Measurements from ENCODE around the gene MAGEA11. TPM values are rescaled to one million over a fixed set of nuclear protein-coding genes. Genes with fewer than 3 reads are reported as not detected.
"Not testable (repeated sequence)": the region's sequence is repeated elsewhere in the genome, so short reads cannot be mapped to it uniquely, and the experiment has no call there.

The MAGEA11 gene
- polyA plus RNA-seq, 1 experiment: not detected

DNA sequence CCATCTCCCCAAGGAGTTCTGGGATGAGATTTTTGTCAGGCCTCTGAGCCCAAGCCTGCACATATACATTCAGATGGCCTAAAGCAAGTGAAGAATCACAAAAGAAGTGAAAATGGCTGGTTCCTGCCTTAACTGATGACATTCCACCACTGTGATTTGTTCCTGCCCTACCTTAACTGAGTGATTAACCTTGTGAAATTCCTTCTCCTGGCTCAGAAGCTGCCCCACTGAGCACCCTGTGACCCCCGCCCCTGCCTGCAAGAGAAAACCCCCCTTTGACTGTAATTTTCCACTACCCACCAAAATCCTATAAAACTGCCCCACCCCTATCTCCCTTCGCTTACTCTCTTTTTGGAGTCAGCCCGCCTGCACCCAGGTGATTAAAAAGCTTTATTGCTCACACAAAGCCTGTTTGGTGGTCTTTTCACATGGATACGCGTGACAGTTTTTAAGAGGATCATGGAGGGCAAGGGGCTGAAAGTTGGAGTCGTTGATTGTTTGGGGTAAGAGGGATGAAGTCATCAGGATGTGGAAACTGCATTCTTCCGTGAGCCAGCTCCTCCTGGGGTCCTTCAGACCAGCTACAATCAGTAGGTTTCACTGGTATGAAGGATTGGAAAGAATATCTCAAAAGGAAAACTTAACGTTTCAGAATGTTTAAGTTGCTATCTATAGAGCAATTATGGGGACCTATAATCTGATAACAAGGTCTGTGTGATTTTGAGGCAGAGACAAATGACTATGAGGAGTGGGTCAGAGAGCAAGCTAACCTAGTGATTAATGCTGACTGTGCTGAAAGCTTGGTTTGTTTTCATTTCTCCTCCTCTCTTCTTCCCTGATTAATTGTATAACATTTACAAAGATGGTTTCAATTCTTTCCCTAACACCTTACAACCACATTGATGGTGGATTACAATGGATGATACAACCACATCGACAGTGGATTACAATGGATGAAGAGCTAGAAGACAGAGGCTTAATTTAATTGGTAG lies 28.6 kb upstream of the MAGEA11 start:
- TF ChIP-seq, protein P1, sequence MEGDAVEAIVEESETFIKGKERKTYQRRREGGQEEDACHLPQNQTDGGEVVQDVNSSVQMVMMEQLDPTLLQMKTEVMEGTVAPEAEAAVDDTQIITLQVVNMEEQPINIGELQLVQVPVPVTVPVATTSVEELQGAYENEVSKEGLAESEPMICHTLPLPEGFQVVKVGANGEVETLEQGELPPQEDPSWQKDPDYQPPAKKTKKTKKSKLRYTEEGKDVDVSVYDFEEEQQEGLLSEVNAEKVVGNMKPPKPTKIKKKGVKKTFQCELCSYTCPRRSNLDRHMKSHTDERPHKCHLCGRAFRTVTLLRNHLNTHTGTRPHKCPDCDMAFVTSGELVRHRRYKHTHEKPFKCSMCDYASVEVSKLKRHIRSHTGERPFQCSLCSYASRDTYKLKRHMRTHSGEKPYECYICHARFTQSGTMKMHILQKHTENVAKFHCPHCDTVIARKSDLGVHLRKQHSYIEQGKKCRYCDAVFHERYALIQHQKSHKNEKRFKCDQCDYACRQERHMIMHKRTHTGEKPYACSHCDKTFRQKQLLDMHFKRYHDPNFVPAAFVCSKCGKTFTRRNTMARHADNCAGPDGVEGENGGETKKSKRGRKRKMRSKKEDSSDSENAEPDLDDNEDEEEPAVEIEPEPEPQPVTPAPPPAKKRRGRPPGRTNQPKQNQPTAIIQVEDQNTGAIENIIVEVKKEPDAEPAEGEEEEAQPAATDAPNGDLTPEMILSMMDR (IDR thresholded peaks at IDR 0.05; ENCODE audit: insufficient read depth, low read depth, low read length): no peak
- H3K36me3 ChIP-seq (ENCODE audit: control insufficient read depth, insufficient read depth, low read length): no peaks in the 10 kb centered on the region
- DNase-seq (ENCODE audit: low read depth): no peak
- ChIA-PET POLR2A (no interaction called here), CTCF (no interaction called here)
- no peak overlapping the region for H3K4me3 ChIP-seq (ENCODE audit: low read depth, low read length)
- no peaks in the 10 kb centered on the region for H3K27me3 ChIP-seq (ENCODE audit: control insufficient read depth, insufficient read depth, low read length)

DNA sequence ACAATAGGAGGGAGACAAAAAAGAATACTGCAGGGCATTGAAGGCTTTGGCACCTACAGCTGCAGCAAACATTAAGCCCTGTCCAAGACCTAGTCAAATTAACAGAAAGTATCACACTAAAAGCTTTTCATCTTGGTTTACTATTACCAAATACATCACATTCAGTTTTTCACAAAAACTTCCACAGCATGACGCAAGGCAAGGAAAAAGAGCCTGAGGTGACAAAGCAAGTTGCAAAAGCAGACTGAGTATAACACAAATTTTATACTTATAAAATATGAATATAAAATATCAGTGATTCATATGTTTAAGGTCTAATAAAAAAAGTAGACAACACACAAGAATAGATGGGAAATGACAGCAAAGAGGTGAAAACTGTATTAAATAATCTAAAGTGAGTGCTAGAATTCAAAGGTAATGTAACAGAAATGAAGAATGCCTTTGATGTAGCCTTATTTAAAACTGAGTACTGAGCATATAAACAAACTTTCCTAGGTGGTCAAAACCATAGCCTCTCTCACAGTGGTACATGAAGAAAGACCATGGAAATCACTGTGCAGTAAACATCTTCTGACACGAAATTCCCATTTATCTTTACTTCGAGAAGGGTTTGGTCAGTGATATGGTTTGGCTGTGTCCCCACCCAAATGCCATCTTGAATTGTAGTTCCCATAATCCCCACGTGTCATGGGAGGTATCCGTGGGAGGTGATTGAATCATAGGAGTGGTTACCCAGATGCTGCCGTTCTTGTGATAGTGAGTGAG lies 27.7 kb upstream of the MAGEA11 start:
- POLR2A ChIA-PET: no interaction called here
- TF ChIP-seq, protein P1 (IDR thresholded peaks at IDR 0.05; ENCODE audit: insufficient read depth, low read depth, low read length): no peak
- no peak for DNase-seq (ENCODE audit: low read depth)
- Histone ChIP-seq H3K4me3 (ENCODE audit: low read depth, low read length) (no peak overlapping the region), H3K36me3 (ENCODE audit: control insufficient read depth, insufficient read depth, low read length) (no peaks in the 10 kb centered on the region), H3K27me3 (ENCODE audit: control insufficient read depth, insufficient read depth, low read length) (no peaks in the 10 kb centered on the region)
- CTCF ChIA-PET: no interaction called here

DNA sequence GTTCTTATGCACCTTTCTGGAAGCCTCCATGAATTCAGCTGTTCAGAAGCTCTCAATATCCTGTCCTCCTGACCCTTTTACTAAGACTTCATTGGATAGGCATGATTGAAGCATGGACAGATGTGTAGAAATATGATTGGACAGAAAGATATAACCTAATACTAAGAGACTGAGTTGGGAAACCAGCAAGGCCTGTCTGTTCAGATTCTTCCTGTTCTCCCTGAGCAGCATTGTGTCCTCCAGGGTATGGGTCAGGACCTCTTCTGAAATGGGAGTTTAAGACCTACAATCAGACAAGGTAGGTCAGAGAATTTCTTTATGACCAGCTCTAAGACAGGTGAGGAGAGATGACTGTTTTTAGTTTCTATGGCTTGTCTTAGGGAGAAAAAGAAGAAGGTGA lies 23.9 kb upstream of the MAGEA11 start:
- Histone ChIP-seq H3K36me3 (ENCODE audit: control insufficient read depth, insufficient read depth, low read length) (no peaks in the 10 kb centered on the region), H3K4me3 (ENCODE audit: low read depth, low read length) (no peak overlapping the region), H3K27me3 (ENCODE audit: control insufficient read depth, insufficient read depth, low read length) (no peaks in the 10 kb centered on the region)
- DNase-seq (ENCODE audit: low read depth): no peak
- POLR2A ChIA-PET: no interaction called here
- CTCF ChIA-PET: interaction anchor here (0.7 kb wide), 1 partner anchor 176 kb away, joined by 3 read pairs; no protein-coding TSS in a partner anchor
- TF ChIP-seq, protein P1 (IDR thresholded peaks at IDR 0.05; ENCODE audit: insufficient read depth, low read depth, low read length): no peak

DNA sequence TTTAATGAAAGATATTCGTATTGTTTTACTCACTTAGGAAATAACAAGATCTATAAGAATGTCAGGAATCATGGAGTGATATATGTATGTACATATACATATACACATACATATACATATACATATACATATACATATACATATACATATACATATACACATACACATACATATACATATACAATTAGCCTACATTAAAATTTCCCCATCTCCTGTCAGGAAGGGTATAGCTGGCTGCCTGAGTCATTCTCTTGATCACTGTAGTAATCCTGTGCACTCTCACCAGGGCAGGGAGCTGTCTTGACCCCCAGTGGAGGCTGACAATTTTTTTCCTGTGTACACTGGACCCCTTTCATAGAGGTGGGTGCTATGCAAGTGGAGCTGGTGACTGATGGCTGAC lies 23.3 kb upstream of the MAGEA11 start:
- TF ChIP-seq, protein P1 (IDR thresholded peaks at IDR 0.05; ENCODE audit: insufficient read depth, low read depth, low read length): no peak
- no peak overlapping the region for H3K4me3 ChIP-seq (ENCODE audit: low read depth, low read length)
- DNase-seq (ENCODE audit: low read depth): no peak
- no peaks in the 10 kb centered on the region for H3K36me3 ChIP-seq (ENCODE audit: control insufficient read depth, insufficient read depth, low read length)
- H3K27me3 ChIP-seq (ENCODE audit: control insufficient read depth, insufficient read depth, low read length): no peaks in the 10 kb centered on the region
- POLR2A ChIA-PET: no interaction called here
- CTCF ChIA-PET: interaction anchor here (0.7 kb wide), 1 partner anchor 176 kb away, joined by 3 read pairs; no protein-coding TSS in a partner anchor

DNA sequence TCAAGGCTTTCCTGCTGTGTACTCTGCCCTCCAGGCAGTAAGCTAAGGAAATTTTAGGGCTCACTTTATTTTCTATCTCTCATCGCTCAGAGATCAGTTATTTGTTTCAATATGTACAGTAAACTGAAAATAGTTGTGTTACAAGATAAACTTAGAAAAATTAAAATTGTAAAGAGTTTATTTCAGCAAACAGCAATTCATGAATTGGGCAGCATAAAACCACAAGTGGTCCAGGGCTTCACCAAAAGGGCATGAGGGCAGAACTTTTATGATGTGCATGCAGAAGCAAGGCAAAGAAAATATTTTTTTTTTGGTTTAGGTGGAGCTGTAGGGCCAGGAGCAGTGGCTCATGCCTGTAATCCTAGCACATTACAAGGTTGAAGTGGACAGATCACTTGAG lies 20.1 kb upstream of the MAGEA11 start:
- no peaks in the 10 kb centered on the region for H3K27me3 ChIP-seq (ENCODE audit: control insufficient read depth, insufficient read depth, low read length)
- H3K36me3 ChIP-seq (ENCODE audit: control insufficient read depth, insufficient read depth, low read length): no peaks in the 10 kb centered on the region
- ChIA-PET CTCF (no interaction called here), POLR2A (no interaction called here)
- no peak overlapping the region for H3K4me3 ChIP-seq (ENCODE audit: low read depth, low read length)
- TF ChIP-seq, protein P1 (IDR thresholded peaks at IDR 0.05; ENCODE audit: insufficient read depth, low read depth, low read length): no peak
- DNase-seq (ENCODE audit: low read depth): no peak

DNA sequence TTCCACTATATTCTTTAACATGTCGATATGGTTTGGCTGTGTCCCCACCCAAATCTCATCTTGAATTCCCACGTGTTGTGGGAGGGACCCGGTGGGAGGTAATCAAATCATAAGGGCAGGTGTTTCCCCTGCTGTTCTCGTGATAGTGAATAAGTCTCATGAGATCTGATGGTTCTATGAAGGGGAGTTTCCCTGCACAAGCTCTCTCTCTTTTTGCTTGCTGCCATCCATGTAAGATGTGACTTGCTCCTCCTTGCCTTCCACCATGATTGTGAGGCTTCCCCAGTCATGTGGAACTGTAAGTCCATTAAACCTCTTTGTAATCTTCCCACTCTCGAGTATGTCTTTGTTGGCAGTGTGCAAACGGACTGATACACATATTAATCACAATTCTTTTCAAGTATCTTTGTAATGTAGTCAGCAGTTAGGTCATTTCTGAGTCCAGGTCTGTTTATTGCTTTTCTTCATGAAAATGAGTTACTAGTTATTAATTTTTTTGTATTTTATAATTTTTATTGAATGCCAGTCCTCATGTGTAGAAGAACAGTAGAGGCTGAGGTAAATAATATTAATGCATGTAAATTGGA lies 19.1 kb upstream of the MAGEA11 start:
- CTCF ChIA-PET; DNase-seq (ENCODE audit: low read depth); POLR2A ChIA-PET; H3K27me3 ChIP-seq (ENCODE audit: control insufficient read depth, insufficient read depth, low read length); H3K4me3 ChIP-seq (ENCODE audit: low read depth, low read length); H3K36me3 ChIP-seq (ENCODE audit: control insufficient read depth, insufficient read depth, low read length): not testable (repeated sequence)
